VCaP (cell line): ENCODE measurements around the gene NYNRIN.
"Not testable (repeated sequence)": the region's sequence is repeated elsewhere in the genome, so short reads cannot be mapped to it uniquely, and the experiment has no call there.

Experiments
- H3K27ac ChIP-seq: fragments of 450-650 bp; 2 replicates; pipeline ENCODE4 v1.5.1; 2017
- CTCF ChIP-seq: fragments of 450-650 bp; conservative IDR thresholded peaks from 2 replicates; pipeline ENCODE4 v1.5.1; 2017; ENCODE audit warnings: mild to moderate bottlenecking, moderate library complexity

Gene NYNRIN

GRCh38 chr14:24370748-24371147 lies 28.1 kb upstream of the NYNRIN start:
- H3K27ac ChIP-seq = no peak overlapping the region
- no peak for TF ChIP-seq CTCF

- H3K27ac ChIP-seq = not testable (repeated sequence)
These were observed 27.2 kb upstream of the NYNRIN start for GRCh38 chr14:24371605-24372004.

GRCh38 chr14:24372701-24373416 lies 25.9 kb upstream of the NYNRIN start:
- no peak for TF ChIP-seq CTCF
- no peak overlapping the region for H3K27ac ChIP-seq

GRCh38 chr14:24376448-24377070 lies 22.2 kb upstream of the NYNRIN start:
- no peak for TF ChIP-seq CTCF
- no peak overlapping the region for H3K27ac ChIP-seq

- H3K27ac ChIP-seq = no peak overlapping the region
These were observed 21.7 kb upstream of the NYNRIN start for GRCh38 chr14:24377126-24377525.

GRCh38 chr14:24377657-24378056 lies 21.1 kb upstream of the NYNRIN start:
- no peak for TF ChIP-seq CTCF
- H3K27ac ChIP-seq = no peak overlapping the region

More at GRCh38 chr14:24377126-24377525, 21.7 kb upstream of the NYNRIN start:
- no peak for TF ChIP-seq CTCF

- H3K27ac ChIP-seq = no peak overlapping the region
- no peak for TF ChIP-seq CTCF
These were observed 20.5 kb upstream of the NYNRIN start for GRCh38 chr14:24378327-24378726.
